ENCODE results near the gene ATOX1. TPM values are rescaled to one million over a fixed set of nuclear protein-coding genes. Genes with fewer than 3 reads are reported as not detected.

Gene ATOX1
- total RNA-seq, 1 experiment from 2014 or later = 202 TPM

DNA sequence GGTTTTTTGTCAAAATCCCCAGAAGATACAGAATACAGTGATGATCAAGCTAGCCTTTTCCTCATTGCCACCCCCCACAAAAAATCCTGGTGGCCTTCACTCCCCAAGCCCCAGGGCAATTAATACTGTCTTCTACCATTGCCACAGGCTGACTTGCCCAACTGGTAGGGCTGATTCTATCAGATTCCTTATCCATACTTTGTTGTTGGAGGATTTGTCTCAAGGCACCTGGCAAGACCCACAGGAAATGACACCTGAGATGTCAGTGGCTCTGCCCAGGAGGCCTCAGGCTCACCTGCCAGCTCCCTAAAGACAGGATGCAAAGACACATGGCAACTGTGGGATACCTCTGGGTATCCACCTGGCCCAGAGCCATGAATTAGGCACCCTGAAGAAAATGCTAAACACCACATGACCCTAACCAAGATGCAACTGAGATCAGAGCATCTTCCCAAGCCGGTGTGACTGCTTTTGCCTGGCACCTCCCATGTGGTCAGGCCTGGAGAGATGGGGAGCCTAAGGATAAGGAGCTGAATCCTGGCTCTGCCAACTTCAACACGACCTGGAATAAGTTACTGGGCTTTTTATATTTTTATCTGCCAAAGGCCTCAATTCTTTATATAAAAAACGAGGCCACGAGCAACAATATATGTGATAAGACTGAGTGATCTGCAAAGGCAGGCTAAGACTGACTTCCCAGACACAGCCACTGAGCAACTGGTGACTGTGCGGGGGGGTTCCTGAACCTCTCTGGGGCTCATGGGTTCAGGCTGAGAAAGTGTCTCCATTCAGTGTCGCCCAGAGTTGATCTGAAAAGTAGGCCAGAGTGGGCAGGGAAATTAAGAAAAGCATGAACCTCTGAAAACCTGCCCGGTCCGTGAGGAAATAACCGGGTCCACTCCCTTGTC is 944 bp downstream of the ATOX1 start:
- H3K4me1 ChIP-seq (ENCODE audit: control insufficient read depth, insufficient read depth, low read length) = peaks cover 18% of the 10 kb centered on the region
- CTCF ChIA-PET = no interaction called here
- intact Hi-C loops (cut with micrococcal nuclease; ENCODE audit: unreplicated experiment) (no loop called here), in situ Hi-C loops (cut with HindIII; ENCODE audit: low pct_unique_long_range_greater_than_20kb, low sequenced_read_pairs) (no loop called here)
- ATAC-seq (peak; percentile 9; the same call in 1 of the 2 replicates), DNase-seq (ENCODE audit: low read depth, low spot score) (no peak)
- POLR2A ChIA-PET = no interaction called here
- H3K9me3 ChIP-seq (ENCODE audit: control insufficient read depth, insufficient read depth, low read depth, low read length) = no peaks in the 10 kb centered on the region
- no TSS peak for BruUV-seq (replicated peaks)
- TF ChIP-seq SIN3A (IDR thresholded peaks at IDR 0.05; ENCODE audit: borderline replicate concordance, insufficient read depth, low read depth, low read length) (no peak), POLR2AphosphoS5 (IDR thresholded peaks at IDR 0.05; ENCODE audit: low read depth, low read length) (no peak), TCF7L2 (IDR thresholded peaks at IDR 0.05; ENCODE audit: low read depth, low read length) (no peak)
- TF ChIP-seq, protein P1, sequence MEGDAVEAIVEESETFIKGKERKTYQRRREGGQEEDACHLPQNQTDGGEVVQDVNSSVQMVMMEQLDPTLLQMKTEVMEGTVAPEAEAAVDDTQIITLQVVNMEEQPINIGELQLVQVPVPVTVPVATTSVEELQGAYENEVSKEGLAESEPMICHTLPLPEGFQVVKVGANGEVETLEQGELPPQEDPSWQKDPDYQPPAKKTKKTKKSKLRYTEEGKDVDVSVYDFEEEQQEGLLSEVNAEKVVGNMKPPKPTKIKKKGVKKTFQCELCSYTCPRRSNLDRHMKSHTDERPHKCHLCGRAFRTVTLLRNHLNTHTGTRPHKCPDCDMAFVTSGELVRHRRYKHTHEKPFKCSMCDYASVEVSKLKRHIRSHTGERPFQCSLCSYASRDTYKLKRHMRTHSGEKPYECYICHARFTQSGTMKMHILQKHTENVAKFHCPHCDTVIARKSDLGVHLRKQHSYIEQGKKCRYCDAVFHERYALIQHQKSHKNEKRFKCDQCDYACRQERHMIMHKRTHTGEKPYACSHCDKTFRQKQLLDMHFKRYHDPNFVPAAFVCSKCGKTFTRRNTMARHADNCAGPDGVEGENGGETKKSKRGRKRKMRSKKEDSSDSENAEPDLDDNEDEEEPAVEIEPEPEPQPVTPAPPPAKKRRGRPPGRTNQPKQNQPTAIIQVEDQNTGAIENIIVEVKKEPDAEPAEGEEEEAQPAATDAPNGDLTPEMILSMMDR (IDR thresholded peaks at IDR 0.05) = no peak
- TF ChIP-seq, protein P2, sequence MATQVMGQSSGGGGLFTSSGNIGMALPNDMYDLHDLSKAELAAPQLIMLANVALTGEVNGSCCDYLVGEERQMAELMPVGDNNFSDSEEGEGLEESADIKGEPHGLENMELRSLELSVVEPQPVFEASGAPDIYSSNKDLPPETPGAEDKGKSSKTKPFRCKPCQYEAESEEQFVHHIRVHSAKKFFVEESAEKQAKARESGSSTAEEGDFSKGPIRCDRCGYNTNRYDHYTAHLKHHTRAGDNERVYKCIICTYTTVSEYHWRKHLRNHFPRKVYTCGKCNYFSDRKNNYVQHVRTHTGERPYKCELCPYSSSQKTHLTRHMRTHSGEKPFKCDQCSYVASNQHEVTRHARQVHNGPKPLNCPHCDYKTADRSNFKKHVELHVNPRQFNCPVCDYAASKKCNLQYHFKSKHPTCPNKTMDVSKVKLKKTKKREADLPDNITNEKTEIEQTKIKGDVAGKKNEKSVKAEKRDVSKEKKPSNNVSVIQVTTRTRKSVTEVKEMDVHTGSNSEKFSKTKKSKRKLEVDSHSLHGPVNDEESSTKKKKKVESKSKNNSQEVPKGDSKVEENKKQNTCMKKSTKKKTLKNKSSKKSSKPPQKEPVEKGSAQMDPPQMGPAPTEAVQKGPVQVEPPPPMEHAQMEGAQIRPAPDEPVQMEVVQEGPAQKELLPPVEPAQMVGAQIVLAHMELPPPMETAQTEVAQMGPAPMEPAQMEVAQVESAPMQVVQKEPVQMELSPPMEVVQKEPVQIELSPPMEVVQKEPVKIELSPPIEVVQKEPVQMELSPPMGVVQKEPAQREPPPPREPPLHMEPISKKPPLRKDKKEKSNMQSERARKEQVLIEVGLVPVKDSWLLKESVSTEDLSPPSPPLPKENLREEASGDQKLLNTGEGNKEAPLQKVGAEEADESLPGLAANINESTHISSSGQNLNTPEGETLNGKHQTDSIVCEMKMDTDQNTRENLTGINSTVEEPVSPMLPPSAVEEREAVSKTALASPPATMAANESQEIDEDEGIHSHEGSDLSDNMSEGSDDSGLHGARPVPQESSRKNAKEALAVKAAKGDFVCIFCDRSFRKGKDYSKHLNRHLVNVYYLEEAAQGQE (IDR thresholded peaks at IDR 0.05; ENCODE audit: insufficient read depth in 1 of 2, low read depth in 2 of 2, low read length in 1 of 2) = no peak
- no peaks in the 10 kb centered on the region for H3K27me3 ChIP-seq (ENCODE audit: control insufficient read depth, insufficient read depth, low read length)
- peak overlapping the region; percentile 88 for H3K27ac ChIP-seq (ENCODE audit: low read length)
- H3K4me3 ChIP-seq (ENCODE audit: low read depth in 2 of 2, low read length in 2 of 2) = peak overlapping the region; percentile 85 to 88
- H3K36me3 ChIP-seq (ENCODE audit: control insufficient read depth, insufficient read depth, low read length) = peaks cover 5% of the 10 kb centered on the region

DNA sequence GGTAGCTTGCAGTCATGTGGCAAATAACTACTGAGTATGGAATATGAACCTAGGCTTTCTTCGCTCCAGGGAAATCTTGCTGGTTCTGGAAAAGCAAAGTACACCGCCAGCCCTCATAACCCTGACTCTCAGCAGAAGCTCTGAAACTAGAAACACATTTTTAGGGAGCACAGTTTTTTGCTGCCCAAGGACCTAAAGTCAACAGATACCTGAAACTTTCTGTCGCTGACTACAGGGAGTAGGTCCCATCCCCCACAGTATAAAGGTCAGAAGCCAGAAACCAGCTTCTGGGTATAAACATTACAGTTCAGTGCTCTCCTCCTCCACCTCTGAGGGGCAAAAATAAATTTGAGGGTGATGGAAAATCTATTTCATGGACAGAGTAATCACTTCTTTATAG is 3.0 kb downstream of the ATOX1 start:
- CTCF ChIA-PET = no interaction called here
- no peak for ATAC-seq
- BruUV-seq (replicated peaks) = no TSS peak
- H3K36me3 ChIP-seq (ENCODE audit: control insufficient read depth, insufficient read depth, low read length) = peaks cover 5% of the 10 kb centered on the region
- in situ Hi-C loops (cut with HindIII; ENCODE audit: low pct_unique_long_range_greater_than_20kb, low sequenced_read_pairs) (no loop called here), intact Hi-C loops (cut with micrococcal nuclease; ENCODE audit: unreplicated experiment) (no loop called here)
- H3K4me1 ChIP-seq (ENCODE audit: control insufficient read depth, insufficient read depth, low read length) = peaks cover 22% of the 10 kb centered on the region
- H3K9me3 ChIP-seq (ENCODE audit: control insufficient read depth, insufficient read depth, low read depth, low read length) = no peaks in the 10 kb centered on the region
- no peak overlapping the region for H3K27ac ChIP-seq (ENCODE audit: low read length)
- POLR2A ChIA-PET = no interaction called here
- no peak overlapping the region for H3K4me3 ChIP-seq (ENCODE audit: low read depth in 2 of 2, low read length in 2 of 2)
- DNase-seq (ENCODE audit: low read depth, low spot score) = no peak
- TF ChIP-seq, protein P2 (IDR thresholded peaks at IDR 0.05; ENCODE audit: insufficient read depth in 1 of 2, low read depth in 2 of 2, low read length in 1 of 2) = no peak
- TF ChIP-seq POLR2AphosphoS5 (IDR thresholded peaks at IDR 0.05; ENCODE audit: low read depth, low read length) (no peak), TCF7L2 (IDR thresholded peaks at IDR 0.05; ENCODE audit: low read depth, low read length) (no peak), SIN3A (IDR thresholded peaks at IDR 0.05; ENCODE audit: borderline replicate concordance, insufficient read depth, low read depth, low read length) (no peak)
- TF ChIP-seq, protein P1 (IDR thresholded peaks at IDR 0.05) = no peak
- H3K27me3 ChIP-seq (ENCODE audit: control insufficient read depth, insufficient read depth, low read length) = no peaks in the 10 kb centered on the region
